Lower leg skin (tissue), 3 donors: ENCODE data around the gene RAB3GAP1.

ENCODE experiments used
- POLR2A ChIP-seq, 2 donors: fragments of 450-650 bp; IDR thresholded peaks; one replicate each; pipeline ENCODE4 v1.6.1; 2016 to 2017; ENCODE audit warnings: antibody characterized with exemption in 2 of 2, mild to moderate bottlenecking in 1 of 2, moderate library complexity in 1 of 2
- TF ChIP-seq, protein P1 (sequence below), 3 donors: fragments of 450-650 bp; IDR thresholded peaks; one replicate each; pipeline ENCODE4 v1.5.1; 2016; ENCODE audit warnings: antibody characterized with exemption in 3 of 3, mild to moderate bottlenecking in 3 of 3, moderate library complexity in 2 of 3

DNA sequence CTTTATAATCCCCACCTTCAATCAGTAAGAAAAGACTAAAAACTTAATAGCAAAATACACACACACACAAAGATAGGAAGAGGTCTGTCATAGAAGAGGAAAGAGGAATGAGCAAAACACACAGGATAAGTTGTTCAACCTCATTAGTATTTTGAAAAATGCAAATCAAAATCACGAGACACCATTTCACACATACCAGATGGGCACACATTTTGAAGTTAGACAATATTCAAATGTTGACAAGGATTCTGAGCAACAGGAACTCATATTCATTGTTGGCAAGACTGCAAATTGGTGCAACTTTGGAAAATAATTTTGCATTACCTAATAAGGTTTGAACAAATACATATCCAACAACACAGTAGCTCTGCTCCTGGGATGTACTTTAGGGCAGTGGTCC is 127.6 kb downstream of the RAB3GAP1 start:
- TF ChIP-seq POLR2A (IDR thresholded peaks at IDR 0.05): no peak
- TF ChIP-seq, protein P1, sequence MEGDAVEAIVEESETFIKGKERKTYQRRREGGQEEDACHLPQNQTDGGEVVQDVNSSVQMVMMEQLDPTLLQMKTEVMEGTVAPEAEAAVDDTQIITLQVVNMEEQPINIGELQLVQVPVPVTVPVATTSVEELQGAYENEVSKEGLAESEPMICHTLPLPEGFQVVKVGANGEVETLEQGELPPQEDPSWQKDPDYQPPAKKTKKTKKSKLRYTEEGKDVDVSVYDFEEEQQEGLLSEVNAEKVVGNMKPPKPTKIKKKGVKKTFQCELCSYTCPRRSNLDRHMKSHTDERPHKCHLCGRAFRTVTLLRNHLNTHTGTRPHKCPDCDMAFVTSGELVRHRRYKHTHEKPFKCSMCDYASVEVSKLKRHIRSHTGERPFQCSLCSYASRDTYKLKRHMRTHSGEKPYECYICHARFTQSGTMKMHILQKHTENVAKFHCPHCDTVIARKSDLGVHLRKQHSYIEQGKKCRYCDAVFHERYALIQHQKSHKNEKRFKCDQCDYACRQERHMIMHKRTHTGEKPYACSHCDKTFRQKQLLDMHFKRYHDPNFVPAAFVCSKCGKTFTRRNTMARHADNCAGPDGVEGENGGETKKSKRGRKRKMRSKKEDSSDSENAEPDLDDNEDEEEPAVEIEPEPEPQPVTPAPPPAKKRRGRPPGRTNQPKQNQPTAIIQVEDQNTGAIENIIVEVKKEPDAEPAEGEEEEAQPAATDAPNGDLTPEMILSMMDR (IDR thresholded peaks at IDR 0.05): no peak
